ENCODE data around the gene OPRL1.

Gene OPRL1

DNA sequence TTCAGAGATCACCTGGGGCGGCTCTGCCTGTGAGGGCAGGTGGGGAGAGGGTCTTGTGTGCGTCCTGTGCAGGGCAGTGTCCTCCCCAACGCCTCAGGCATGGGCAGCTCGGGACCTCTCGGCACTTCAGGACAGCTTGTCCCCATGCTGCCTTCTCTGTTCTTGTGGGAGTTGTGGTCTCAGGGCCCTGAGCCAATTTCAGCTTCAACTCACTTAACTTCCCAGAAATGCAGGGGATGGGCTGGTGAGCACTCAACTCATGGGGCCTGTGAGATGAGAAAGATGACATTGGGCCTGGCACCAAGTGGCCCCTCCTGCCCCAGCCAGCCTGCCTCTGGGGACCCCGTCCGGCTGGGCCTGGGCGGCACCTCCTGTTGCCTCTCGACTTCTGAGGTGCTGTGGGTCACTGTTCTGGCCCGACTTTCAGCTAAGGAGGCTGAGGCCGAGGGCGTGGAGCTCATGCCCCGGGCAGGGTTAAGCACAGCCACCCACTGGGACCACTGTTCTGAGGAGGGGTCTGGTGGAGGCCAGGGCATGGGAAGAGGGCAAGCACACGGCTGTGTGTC is 7.3 kb upstream of the OPRL1 start:
- DNase-seq = no peak

DNA sequence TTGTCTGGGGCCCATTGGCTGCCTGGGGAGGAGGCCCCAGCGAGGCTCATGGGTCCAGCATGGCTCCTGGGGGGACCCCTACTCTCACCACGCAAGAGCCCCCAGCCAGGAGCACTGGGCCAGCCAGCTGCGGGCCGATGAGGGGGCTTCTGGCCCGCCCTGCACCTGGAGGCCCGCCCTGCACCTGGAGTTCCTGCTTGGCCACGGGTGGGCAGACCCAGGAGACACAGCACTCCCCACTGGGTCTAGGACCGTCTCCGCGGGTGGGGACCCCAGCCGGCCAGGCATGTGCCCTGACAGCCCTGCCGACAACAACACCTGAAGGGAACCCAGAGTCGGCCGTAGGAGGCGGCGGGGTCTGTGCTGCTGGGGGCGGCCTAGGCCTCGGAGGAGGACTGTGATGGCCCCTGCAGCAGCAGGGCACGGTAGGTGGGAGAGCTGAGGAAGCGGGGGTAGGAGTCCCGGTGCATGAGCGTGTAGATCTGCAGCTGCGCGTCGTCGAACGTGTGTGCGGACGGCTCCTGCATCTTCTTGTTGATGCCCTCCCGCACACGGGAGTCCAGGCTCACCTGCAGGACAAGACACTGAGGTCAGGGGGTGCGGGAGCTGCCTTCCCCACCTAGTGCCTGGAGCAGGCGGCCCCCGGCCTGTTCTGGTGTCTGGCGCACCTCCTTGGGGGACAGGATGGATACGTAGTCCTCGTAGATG is 6.3 kb upstream of the OPRL1 start:
- DNase-seq = no peak

DNA sequence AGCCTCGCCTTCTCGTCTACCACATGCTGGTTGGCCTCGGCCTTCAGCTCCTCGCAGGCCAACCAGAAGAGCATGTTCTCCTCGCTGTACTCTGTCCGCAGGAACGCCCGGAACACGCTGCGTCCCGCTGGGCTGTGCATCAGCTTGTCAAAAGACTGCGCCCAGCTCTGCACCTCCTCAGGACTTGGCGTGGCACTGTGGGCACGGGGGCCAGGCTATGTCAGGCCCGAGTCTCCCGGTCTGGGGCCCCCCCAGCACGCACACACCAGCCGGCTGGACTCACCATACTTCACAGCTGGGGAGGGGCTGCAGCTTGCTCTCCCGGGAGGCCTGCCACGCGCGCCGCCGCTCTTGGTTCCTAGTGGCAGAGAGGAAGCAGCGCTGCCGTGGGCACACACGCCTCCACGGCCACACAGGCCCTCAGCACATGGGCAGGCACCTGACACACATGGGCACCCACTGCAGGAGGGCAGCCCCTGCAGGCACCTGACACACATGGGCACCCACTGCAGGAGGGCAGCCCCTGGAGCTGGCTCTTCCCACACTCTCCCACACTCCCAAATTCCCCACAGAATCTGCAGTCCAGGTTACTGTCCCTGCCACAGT is 5.6 kb upstream of the OPRL1 start:
- no peak for DNase-seq

DNA sequence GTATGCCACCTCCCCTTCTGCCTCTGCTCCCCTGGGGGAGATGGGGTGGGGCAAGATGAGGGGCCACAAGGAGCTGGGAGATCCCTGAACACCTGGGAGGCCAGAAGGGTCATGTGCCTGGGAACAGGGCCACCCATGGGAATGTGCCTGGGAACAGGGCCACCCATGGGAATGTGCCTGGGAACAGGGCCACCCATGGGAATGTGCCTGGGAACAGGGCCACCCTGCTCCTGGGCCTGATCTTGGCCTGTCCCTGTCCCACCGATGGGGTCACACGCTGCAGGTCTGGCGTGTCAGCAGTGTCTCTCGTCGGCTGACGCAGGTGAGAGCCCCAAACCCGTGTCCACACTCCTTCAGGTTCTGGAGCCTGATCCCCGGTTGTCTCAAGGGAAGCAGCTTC is 4.9 kb upstream of the OPRL1 start:
- DNase-seq = no peak

DNA sequence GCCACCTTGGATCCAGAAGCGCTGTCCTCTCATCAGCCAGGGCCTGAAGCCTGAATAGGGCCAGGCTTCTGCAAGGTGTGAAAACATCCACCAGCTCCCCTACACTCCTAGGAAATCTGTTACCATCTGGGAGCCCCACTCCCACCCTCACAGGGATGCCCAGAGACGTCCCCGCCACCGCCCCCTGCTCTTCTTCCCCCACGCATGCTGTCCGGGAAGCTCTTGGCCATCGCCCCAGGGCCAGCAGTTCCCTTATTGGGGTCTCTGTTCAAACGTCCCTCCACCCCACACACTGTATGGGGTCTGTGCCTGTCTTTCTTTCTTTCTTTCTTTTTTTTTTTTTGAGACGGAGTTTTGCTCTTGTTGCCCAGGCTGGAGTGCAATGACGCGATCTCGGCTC is 4.3 kb upstream of the OPRL1 start:
- no peak for DNase-seq

DNA sequence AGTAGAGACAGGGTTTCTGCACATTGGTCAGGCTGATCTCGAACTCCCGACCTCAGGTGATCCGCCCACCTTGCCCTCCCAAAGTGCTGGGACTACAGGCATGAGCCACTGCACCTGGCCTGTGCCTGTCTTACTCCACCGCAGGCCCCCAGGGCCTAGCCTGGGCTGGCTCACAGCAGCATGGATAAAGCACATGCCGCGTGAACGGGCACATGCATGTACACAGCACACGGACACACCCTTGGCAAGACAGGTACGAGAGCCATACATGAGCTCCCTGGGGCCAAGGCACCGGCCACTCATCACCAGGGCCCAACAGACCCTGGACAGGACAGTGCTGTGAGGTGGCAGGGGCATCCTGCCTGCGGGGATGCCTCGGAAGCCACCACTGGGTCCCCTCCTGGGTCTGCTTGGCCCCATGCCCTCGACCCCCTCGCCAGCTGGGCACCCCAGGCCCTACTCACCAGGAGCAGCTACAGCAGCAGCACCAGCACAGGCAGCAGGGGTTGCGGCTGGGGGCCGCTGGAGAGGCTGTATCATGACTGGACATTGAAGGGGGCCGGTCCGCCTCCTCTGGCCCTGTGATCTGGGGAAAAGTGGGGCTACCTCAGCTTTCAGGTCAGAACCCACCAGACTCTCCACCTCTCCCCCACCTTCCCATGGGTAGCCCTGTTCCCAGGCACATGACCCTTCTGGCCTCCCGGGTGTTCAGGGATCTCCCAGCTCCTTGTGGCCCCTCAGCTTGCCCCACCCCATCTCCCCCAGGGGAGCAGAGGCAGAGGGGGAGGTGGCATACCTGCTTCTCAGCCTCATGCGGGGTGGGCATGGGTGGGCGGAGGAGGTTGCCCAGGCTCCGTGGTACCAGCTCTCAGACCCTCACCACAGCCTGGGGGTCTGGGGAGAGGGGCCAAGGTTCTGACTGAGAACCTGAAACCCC is 3.6 kb upstream of the OPRL1 start:
- no peak for DNase-seq

DNA sequence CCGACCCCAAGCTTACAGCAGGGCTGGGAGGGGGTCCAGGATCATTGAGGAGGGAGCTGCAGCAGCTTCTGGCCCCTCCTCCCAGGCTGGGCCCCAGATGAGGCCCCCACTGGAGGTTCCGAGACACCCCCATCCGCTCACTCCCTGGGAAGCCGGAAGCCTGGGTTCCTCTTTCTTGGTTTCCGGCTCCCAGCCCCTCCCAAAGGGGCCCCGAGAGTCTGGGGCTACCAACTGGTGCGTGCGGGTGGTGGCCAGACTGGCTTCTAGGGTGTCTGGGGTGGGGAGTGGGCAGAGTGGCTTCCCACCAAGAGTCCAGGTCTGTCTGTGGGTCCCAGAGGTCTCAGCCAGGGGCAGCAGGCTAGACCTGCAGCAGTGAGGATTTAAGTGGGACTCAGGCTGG is 2.8 kb upstream of the OPRL1 start:
- no peak for DNase-seq

DNA sequence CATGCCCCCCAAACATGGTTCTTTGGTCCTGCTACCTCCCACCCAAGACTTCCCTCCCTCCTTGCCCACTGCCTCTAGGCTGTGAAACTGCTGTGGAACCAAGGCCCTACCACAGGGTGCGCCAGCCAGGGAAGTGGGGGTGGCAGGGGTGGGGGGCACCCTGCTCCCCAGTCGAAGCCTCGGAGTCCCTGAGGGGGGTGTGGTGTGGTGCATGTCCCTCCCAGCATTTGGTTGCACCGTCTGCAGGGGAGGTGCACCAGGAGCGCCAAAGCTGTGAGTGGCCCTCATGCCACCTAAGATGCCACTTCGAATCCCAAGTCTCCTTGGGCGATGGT is 2.4 kb upstream of the OPRL1 start:
- no peak for DNase-seq

DNA sequence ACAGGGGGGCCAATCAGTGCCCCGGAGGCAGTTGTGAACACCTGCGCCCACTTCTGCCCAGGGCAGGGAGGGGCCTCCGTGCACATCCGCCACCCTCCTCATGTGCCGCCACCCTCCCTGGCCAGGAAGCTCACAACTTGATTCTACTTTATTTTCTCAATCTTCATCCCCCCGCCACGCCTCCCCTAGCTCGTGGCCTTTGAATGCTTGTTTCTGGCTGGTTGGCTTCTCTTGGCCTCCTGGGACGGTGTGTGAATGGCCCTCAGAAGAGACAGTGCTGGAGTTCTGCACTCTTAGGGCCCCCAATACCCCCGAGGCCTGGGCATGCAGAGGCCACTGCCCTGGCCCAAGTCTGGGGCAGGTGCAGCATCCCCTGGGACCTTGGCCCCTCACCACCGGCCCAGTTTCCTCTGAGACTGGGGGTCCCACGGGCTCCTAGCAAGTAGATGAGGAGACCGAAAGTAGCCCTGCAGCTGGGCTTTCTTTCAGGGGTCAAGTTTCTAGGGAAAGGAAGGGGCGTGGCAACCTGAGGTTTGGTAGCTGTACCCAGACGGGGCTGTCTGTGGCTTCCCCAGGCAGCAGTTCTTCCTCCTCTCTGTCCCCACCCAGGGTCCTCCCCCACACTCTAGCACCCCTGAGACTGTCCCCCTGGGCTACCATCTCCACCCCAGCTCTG is 1.9 kb upstream of the OPRL1 start:
- no peak for DNase-seq

DNA sequence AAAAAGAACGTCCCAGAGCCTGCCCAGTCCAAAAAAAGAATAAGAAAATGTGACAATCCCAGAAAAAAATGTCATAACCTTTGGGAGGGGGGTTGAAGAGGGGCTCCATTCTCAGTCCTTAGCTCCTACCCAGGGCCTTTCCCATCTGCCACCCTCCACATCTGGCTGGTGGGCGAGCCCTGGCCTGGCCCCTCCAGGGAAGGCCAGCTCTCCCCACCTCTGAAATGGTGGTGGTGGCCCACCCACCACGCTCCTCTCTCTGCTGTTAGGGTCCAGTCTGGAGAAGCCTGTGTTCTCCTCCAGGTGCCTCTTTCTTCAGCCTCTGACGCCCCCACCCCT is 979 bp upstream of the OPRL1 start:
- DNase-seq = no peak

DNA sequence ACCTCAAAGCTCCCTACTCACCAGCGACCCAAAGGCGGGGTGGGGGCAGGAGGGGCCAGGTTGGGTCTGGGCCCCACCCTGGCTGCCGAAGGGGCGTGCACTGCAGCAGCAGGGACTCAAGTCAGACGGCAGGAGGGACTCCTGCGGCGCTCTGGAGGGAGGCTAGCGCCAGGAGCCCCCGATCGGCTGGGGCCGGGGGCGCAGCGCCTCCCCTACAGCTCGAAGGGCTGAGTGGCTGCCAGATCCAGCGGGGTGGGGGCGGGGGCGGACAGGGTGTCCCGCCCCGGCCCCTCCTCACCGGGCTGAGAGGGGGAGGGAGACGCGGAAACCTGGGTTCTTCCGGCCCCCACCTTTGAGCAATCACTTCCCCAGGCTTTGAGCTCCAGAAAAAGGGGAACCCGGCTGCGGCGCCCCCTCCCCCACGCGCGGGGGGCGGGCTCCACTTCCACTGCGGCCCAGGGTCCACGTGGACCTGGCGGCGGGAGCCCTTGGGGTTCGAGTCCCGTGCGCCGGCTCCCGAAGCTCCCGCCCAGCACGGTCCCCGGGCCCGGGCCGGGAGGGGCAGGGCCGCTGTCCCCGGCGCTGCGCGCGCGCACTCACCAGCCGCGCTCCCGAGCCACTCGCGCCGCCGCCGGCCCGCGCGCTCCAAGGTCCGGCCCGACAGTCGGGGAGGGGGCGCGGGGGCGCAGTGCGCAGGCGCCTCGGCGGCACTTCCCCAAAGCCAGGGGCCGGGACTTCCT is 439 bp upstream of the OPRL1 start, which contains the start of gene RGS19:
Gene RGS19 (minus strand): TSS at position 246 of the 740 bp plus-strand sequence. CDS start 2,632 bp downstream, outside the sequence.
- DNase-seq = peak; percentile 57

DNA sequence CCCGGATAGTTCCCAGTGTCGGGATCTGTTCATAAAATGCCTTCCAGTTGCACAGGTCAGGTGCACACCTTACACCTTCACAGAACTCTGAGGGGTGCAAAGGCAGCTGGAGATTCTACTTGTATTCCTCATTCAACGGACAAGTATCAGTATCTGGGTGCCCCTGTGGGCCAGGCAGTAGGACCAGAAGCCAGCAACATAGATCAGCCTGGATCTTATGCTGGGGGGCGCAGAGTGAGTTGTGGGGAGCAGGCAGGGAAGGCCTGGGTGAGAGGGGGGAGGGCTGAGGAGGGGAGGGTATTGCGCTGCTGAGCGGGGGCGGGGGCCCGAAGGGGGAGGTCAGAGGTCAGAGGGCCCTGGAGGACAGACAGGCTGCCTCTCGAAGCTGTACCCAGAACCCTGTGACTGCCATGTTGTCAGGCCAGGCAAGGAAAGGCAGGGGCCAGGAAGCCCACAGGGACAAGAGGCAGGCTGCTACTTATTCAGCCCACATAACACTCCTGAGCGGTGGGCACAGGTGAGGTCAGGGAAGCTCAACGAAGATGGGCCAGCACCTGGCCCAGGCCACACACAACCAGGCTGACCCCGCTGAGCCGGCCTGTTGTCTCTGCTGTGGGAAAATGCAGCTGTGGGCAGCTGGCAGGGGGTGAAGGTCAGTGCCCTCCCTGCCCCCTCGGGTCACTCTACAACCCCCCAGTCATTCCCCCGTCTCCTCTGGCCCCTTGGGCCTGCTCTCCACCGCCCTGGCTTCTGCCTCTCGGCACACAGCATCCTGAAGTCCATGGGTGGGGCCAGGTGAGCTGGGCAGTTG is 1.1 kb downstream of the OPRL1 start:
- no peak for DNase-seq

DNA sequence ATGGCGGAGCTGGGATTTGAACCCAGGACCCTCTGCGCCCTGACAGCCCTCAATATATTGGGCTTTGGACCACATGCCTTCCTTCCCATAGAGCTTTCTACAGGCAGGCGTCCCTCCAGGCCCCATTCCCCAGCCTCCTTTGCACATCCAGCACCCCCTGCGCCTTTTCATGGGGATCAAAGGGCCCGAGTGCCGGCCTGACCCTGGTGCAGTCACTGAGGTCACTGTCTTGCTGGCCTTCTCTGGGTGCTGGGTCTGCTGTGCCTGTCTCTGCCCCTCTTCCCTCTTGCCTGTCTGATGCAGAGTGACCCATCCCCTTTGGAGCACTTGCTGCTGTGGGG is 1.7 kb downstream of the OPRL1 start:
- DNase-seq = no peak

DNA sequence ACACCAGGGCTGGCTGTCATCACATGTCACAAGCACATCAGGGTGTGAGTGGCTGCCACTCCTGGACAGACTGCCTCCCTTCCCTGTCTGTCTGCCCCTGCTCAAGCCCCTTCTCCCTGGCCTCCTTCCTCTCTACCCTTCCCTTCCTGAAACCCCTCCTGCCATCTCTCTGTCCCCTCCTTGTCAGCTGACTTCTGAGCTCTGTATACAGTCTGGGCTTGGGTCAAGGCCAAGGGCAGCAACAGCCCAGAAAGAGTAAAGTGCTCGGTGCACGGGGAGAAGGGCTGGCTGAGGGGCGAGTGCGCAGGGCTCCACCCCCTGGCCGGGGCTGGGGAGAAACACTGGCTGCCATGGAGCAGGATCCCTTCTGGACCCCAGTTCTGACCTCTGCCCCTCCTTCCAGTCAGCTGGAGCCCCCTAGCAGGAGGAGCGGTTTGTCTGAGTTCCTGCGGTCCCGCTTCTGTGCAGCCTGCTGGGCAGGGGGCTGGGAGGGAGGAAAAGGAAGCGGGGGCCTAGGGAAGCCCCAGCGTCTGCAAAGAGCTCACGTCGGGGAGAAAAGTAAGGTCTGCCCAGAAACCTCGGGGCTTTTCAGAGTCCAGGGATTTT is 2.3 kb downstream of the OPRL1 start:
- no peak for DNase-seq

DNA sequence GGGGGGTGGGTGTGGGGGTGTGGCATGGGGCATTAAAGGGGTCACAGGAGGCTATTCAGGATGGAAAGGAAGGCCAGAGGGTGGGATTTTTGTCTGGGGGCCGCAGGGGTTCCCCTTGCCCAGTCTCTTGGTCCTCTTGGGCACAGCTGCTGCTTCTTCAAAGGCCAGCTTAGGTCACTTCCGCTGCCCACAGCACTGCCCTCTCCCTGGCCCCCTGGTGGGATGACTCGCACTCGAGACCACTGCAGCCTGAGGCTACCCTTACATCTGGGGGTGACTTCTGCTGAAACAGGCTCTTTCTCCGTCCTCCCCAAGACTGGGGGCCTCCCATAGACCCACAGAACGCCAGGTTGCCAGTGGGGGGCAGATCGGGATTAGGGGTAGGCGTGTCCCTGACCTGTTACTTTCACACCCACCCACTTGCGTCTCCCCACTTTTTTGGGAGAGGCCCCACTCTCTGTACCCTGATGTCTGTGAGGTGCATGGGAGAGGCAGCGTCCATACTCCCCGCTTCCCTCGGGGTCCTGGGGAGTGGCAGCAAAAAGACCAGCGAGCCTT is 3.0 kb downstream of the OPRL1 start:
- no peak for DNase-seq

DNA sequence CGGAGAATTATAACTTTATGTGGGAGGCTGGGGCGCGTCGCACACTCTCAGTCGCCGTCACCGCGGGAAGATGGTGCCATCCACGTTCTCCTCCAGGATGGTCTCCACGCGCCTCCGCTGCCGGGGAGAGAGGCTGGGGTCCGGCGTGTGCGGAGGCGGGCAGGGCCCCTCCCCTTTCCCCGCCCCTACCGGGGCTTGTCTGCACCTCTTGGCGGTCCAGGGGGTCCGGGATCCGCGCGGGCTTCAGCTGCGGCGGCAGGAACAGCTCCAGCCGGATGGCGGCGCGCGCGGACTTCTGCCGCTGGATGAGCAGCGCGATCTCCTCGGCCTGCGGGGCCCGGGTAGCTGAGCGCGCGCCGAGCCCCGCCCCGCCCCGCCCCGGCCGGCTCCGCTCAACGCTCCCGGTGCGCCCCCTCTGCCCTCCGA is 3.5 kb downstream of the OPRL1 start:
- peak; percentile 91 for DNase-seq

DNA sequence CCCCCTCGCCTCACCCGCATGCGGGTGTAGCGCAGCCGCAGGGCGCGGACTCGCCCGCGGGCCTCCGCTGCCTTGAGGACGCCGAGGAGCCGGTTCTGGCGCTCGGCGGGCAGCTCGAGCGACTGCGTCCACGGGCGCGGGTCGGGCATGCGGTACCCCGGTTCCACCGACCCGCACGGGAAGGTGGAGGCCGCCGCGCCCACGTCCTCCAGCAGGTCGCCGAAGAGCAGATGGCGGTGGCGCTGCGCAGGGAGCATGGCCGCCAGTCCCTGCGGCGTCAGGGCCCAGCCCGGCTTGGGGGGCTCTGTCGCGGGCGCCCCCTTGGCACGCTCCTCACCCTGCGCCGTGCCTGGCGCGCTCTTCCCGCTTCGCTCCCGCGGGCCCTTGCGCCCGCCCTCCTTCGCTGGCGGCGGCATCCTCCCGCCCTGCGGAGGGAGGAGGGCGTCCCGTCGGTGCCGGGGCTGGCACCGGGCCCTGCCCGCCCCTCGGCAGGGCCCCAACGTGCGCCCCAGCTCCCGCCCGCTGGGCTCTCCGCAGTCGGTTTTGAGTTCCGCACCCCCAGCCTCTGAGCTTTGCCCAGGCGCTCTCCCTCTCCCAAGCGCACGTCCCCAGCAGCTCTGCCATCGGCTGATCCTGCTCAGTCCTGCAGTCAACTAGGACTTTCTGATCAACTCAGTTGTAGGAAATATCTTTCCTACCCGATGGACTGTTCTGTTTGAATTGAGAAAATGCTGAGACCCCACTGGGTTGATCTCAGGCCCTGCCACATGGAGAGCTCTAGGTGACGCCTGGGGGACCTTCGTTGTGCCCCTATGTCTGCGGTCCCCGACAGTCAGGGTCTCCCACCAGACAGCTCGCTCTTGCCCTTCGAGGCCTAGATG is 4.2 kb downstream of the OPRL1 start, which contains the start of gene LKAAEAR1:
Gene LKAAEAR1 (minus strand): TSS at position 595 of the 881 bp plus-strand sequence. CDS start 179 bp downstream, at position 416.
- peak; percentile 75 for DNase-seq

DNA sequence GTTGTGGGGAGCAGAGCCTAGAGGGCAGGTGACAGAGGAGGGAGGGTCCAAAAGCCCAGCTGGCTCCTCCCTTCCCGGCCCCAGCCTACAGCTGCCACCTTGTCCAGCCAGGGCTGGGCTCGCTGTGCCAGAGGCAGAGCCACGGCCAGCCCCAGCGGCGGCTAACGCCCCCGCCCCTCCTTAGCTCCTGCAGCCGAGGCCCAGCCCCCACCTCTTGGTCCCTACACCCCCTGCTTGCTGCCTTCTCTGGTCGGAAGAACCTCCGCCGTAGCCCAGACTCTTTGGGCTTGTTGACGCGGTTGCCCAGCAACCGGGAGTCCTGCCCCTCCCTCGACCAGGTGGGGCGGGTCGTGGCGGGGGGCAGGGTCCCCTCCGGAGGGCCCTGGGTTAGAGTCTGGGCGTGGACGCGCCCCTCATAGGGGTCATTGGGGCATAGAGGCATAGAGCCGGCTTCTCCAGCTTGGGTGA is 4.8 kb downstream of the OPRL1 start:
- DNase-seq = no peak

DNA sequence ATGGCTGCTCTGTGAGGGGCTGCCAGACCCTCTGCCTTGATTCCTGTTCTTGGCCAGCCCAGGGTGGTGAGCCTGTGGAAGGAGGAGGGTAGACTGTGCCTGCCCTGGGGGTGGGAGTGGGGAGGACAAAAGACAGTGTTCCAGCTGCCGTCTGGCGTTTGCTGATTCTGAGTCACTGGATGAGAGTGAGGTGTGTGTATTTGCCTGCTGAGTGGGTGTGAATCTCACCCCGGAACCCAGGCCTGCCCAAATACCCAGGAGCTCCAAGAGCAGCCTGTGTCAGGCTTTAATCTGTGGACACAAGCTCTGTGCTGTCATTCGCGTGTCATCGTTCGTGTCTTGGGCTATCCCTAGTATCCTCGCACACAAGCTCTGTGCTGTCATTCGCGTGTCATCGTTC is 6.9 kb downstream of the OPRL1 start:
- DNase-seq = no peak
